Mammary epithelial cell (primary cell): ENCODE data around the gene BRF1.

Experiments used
- CTCF ChIP-seq, 2 donors: IDR thresholded peaks in 1 of 2; conservative IDR thresholded peaks in 1 of 2; 2 replicates each; pipeline ENCODE4 v1.5.1; 2011 to 2012; ENCODE audit warnings: inconsistent platforms in 2 of 2, low read length in 2 of 2, mild to moderate bottlenecking in 2 of 2, control low read depth in 1 of 2, low read depth in 1 of 2; ENCODE audit not compliant: insufficient read depth in 1 of 2; ENCODE audit errors: extremely low read depth in 1 of 2
- EZH2 ChIP-seq: IDR thresholded peaks from 2 replicates; pipeline ENCODE4 v1.6.1; 2012; ENCODE audit warnings: low read length, inconsistent platforms, borderline replicate concordance

- TF ChIP-seq CTCF (conservative IDR thresholded peaks at IDR 0.05 in 1 of 2, IDR thresholded peaks at IDR 0.05 in 1 of 2; ENCODE audit: extremely low read depth in 1 of 2, insufficient read depth in 1 of 2, low read depth in 1 of 2, low read length in 2 of 2): no peak
- TF ChIP-seq EZH2: no peak
These were observed 45.4 kb upstream of the BRF1 start for GRCh38 chr14:105346200-105346533.
